Lower leg skin (tissue), 4 donors: ENCODE measurements around the gene VAMP4. TPM values are rescaled to one million over a fixed set of nuclear protein-coding genes. Genes with fewer than 3 reads are reported as not detected.
"Not testable (repeated sequence)": the region's sequence is repeated elsewhere in the genome, so short reads cannot be mapped to it uniquely, and the experiment has no call there.

Source experiments
- DNase-seq, 2 donors: peaks; one replicate each; pipeline ENCODE4 v3.0.0-alpha.2; 2019; ENCODE audit warnings: low spot score in 2 of 2
- H3K4me3 ChIP-seq: fragments of 200-600 bp; sonication (generic); 2 replicates; pipeline ENCODE4 v1.5.1; 2017; ENCODE audit warnings: mild to moderate bottlenecking, low read depth; ENCODE audit not compliant: poor library complexity, severe bottlenecking
- CTCF ChIP-seq, 3 donors: fragments of 450-650 bp; IDR thresholded peaks; one replicate each; pipeline ENCODE4 v1.5.1; 2016; ENCODE audit warnings: antibody characterized with exemption in 3 of 3, mild to moderate bottlenecking in 3 of 3, moderate library complexity in 2 of 3
- POLR2A ChIP-seq, 2 donors: fragments of 450-650 bp; IDR thresholded peaks; one replicate each; pipeline ENCODE4 v1.6.1; 2016 to 2017; ENCODE audit warnings: antibody characterized with exemption in 2 of 2, mild to moderate bottlenecking in 1 of 2, moderate library complexity in 1 of 2
- WGBS, 2 donors: methylation state at CpG; one replicate each; pipeline ENCODE4 v1.1.5; 2018; 5-methylcytosine and 5-hydroxymethylcytosine counted together
- intact Hi-C: fragments of 100-400 bp; cut with DNase I; formaldehyde crosslinking; loops from one replicate; pipeline ENCODE4 v1.15.0; 2023; ENCODE audit warnings: low total_unique reads
- total RNA-seq, 4 donors: library from RNA; depleted of rRNA; stranded (reverse); fragments of >200 nt; gene quantifications; one replicate each; pipeline ENCODE4 v1.1.0, GENCODE V29; 2016

The VAMP4 gene
- total RNA-seq, 4 donors from 2014 or later, result 9.9 to 12.0 (median 11.4) TPM

GRCh38 chr1:171740356-171740863 is 1.5 kb downstream of the VAMP4 start:
- WGBS, 2 donors, result 68 to 73% methylated on average over 2 of the region's 2 CpGs
- no peak overlapping the region for H3K4me3 ChIP-seq
- intact Hi-C loops, result no loop called here
- TF ChIP-seq CTCF (IDR thresholded peaks at IDR 0.05) (no peak), POLR2A (IDR thresholded peaks at IDR 0.05) (no peak)
- DNase-seq, result no peak

- TF ChIP-seq CTCF (IDR thresholded peaks at IDR 0.05) (no peak), POLR2A (IDR thresholded peaks at IDR 0.05) (no peak)
- intact Hi-C loops, result no loop called here
- 57 to 69% methylated on average over 2 of the region's 2 CpGs for WGBS, 2 donors
- DNase-seq, result no peak
- H3K4me3 ChIP-seq, result no peak overlapping the region
These were observed 2.2 kb downstream of the VAMP4 start for GRCh38 chr1:171739656-171740055.

DNA sequence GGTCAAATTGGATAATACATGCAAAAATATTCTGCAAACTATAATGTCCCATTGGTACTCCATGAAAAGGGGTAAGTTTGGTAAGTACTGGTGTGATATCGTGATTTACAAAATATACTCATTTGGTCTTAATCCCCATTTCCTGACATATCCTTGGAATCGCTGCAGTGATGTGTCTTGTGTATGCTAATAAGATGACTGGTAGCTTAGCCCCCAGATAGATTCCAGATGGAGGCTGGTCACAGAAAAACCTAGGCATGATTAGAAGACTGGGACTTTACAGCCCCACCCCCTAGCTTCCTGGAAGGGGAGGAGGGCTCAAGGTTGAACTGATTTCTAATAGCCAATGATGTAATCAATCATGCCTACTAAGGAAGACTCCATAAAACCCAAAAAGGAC is 3.0 kb downstream of the VAMP4 start:
- DNase-seq, result no peak
- intact Hi-C loops, result no loop called here
- no peak overlapping the region for H3K4me3 ChIP-seq
- WGBS, 2 donors, result 68 to 80% methylated on average over 2 of the region's 2 CpGs
- TF ChIP-seq CTCF (IDR thresholded peaks at IDR 0.05) (no peak), POLR2A (IDR thresholded peaks at IDR 0.05) (no peak)

GRCh38 chr1:171736196-171736595 is 5.7 kb downstream of the VAMP4 start:
- no peak overlapping the region for H3K4me3 ChIP-seq
- intact Hi-C loops, result no loop called here
- DNase-seq, result no peak
- WGBS, 2 donors, result 97 to 100% methylated on average over 2 of the region's 2 CpGs
- no peak for TF ChIP-seq POLR2A (IDR thresholded peaks at IDR 0.05)
- no peak for TF ChIP-seq CTCF (IDR thresholded peaks at IDR 0.05)

DNA sequence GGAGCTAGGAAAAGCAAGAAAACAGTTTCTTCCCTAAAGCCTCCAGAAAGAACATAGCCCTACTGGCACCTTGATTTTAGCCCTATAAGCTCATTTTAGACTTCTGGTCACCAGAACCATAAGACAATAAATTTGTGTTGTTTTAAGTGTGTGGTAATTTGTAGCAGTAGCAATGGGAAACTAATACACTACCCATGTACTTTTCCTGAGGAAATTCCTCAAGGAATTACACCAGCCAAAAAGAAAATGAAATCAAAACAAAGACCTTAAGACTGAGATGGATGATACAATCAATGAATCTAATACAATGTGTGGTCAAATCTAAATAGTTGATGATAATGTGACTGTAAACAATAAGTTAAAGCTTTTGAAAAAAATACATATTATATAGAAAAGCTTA is 11.8 kb downstream of the VAMP4 start:
- no peak for DNase-seq
- TF ChIP-seq CTCF (IDR thresholded peaks at IDR 0.05) (no peak), POLR2A (IDR thresholded peaks at IDR 0.05) (no peak)
- intact Hi-C loops, result no loop called here
- no peak overlapping the region for H3K4me3 ChIP-seq

DNA sequence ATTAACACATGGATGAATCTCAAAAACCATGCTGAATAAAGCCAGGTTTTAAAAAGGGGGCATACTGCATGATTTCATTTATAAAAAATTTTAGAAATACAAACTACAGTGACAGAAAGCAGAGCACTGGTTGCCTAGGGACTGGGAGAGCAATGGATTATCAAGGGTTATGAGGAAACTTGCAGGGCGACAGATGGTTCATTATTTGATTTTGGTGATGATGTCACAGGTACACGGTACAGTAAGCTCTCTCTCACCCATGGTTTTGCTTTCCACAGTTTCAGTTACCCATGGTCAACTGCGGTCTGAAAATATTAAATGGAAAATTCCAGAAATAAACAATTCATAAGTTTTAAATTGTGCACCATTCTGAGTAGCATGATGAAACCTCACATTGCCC is 14.1 kb downstream of the VAMP4 start:
- intact Hi-C loops, result no loop called here
- TF ChIP-seq POLR2A (IDR thresholded peaks at IDR 0.05), result no peak
- no peak for TF ChIP-seq CTCF (IDR thresholded peaks at IDR 0.05)
- no peak for DNase-seq
- no peak overlapping the region for H3K4me3 ChIP-seq
- 87 to 97% methylated on average over 3 of the region's 3 CpGs for WGBS, 2 donors

DNA sequence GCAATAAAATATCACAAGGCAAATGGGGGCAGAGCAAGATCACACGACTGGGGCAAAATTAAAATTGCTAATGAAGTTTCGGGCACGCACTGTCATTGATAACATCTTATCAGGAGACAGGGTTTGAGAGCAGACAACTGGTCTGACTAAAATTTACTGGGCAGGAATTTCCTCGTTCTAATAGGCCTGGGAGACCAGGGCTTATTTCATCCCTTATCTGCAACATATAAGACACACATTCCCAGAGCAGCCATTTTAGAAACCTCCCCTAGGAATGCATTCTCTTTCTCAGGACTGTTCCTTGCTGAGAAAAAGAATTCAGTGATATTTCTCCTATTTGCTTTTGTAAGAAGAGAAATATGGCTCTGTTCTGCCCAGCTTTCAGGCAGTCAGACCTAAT is 18.7 kb downstream of the VAMP4 start:
- intact Hi-C loops, H3K4me3 ChIP-seq, DNase-seq: not testable (repeated sequence)
- 93 to 97% methylated on average over 4 of the region's 4 CpGs for WGBS, 2 donors
